ENCODE results near the gene TIMP3. TPM values are rescaled to one million over a fixed set of nuclear protein-coding genes. Genes with fewer than 3 reads are reported as not detected.

Gene TIMP3
- total RNA-seq, 1 experiment from 2014 or later, result 3.3 TPM

DNA sequence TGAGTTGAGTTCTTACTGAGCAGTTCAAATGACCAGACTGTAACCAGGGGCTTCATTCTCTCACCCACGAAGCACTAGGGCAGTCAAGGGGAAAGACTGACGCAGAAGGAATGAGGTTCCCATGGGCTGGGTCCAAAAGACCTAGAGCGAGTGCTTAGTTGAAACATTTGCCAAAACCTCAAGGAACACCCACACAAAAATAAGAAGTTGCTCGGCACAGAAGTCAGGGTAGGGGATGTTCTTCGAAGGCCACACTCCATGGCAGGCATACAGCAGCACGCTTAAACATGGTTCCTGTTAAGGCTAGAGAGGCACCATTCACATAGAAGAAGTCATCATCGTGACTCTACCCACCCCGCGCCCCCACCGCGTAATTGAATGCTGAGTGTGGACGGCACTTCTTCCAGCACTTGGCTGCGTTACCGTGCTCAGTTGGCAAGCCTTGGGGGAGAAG is 52.9 kb downstream of the TIMP3 start:
- Mint-ChIP-seq H3K27ac (no peak overlapping the region), H3K27me3 (ENCODE audit: low read depth) (no peaks in the 10 kb centered on the region), H3K4me3 (no peak overlapping the region), H3K9me3 (no peaks in the 10 kb centered on the region), H3K36me3 (no peaks in the 10 kb centered on the region), H3K4me1 (0 out of 2 replicates have a peak, but pooled peaks cover 2% of the 10 kb centered on the region)
- TF ChIP-seq GTF2I (CRISPR knock-in tag; conservative IDR thresholded peaks at IDR 0.05) (no peak), TEAD1 (CRISPR knock-in tag; IDR thresholded peaks at IDR 0.05) (no peak), CREM (CRISPR knock-in tag; IDR thresholded peaks at IDR 0.05) (no peak), ESRRA (CRISPR knock-in tag; IDR thresholded peaks at IDR 0.05; ENCODE audit: borderline replicate concordance) (no peak), PRRX2 (CRISPR knock-in tag; IDR thresholded peaks at IDR 0.05) (no peak), EMX1 (CRISPR knock-in tag; IDR thresholded peaks at IDR 0.05) (no peak), SMAD4 (CRISPR knock-in tag; IDR thresholded peaks at IDR 0.05) (no peak), TP53 (CRISPR knock-in tag; IDR thresholded peaks at IDR 0.05) (no peak), NFATC4 (CRISPR knock-in tag; IDR thresholded peaks at IDR 0.05) (no peak), OVOL2 (CRISPR knock-in tag; IDR thresholded peaks at IDR 0.05; ENCODE audit: borderline replicate concordance) (no peak)
- TF ChIP-seq, protein P1, sequence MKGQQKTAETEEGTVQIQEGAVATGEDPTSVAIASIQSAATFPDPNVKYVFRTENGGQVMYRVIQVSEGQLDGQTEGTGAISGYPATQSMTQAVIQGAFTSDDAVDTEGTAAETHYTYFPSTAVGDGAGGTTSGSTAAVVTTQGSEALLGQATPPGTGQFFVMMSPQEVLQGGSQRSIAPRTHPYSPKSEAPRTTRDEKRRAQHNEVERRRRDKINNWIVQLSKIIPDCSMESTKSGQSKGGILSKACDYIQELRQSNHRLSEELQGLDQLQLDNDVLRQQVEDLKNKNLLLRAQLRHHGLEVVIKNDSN (CRISPR knock-in tag; IDR thresholded peaks at IDR 0.05), result no peak
- TF ChIP-seq, protein P2, sequence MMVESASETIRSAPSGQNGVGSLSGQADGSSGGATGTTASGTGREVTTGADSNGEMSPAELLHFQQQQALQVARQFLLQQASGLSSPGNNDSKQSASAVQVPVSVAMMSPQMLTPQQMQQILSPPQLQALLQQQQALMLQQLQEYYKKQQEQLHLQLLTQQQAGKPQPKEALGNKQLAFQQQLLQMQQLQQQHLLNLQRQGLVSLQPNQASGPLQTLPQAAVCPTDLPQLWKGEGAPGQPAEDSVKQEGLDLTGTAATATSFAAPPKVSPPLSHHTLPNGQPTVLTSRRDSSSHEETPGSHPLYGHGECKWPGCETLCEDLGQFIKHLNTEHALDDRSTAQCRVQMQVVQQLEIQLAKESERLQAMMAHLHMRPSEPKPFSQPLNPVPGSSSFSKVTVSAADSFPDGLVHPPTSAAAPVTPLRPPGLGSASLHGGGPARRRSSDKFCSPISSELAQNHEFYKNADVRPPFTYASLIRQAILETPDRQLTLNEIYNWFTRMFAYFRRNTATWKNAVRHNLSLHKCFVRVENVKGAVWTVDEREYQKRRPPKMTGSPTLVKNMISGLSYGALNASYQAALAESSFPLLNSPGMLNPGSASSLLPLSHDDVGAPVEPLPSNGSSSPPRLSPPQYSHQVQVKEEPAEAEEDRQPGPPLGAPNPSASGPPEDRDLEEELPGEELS (CRISPR knock-in tag; IDR thresholded peaks at IDR 0.05), result no peak
- TF ChIP-seq, protein P3, sequence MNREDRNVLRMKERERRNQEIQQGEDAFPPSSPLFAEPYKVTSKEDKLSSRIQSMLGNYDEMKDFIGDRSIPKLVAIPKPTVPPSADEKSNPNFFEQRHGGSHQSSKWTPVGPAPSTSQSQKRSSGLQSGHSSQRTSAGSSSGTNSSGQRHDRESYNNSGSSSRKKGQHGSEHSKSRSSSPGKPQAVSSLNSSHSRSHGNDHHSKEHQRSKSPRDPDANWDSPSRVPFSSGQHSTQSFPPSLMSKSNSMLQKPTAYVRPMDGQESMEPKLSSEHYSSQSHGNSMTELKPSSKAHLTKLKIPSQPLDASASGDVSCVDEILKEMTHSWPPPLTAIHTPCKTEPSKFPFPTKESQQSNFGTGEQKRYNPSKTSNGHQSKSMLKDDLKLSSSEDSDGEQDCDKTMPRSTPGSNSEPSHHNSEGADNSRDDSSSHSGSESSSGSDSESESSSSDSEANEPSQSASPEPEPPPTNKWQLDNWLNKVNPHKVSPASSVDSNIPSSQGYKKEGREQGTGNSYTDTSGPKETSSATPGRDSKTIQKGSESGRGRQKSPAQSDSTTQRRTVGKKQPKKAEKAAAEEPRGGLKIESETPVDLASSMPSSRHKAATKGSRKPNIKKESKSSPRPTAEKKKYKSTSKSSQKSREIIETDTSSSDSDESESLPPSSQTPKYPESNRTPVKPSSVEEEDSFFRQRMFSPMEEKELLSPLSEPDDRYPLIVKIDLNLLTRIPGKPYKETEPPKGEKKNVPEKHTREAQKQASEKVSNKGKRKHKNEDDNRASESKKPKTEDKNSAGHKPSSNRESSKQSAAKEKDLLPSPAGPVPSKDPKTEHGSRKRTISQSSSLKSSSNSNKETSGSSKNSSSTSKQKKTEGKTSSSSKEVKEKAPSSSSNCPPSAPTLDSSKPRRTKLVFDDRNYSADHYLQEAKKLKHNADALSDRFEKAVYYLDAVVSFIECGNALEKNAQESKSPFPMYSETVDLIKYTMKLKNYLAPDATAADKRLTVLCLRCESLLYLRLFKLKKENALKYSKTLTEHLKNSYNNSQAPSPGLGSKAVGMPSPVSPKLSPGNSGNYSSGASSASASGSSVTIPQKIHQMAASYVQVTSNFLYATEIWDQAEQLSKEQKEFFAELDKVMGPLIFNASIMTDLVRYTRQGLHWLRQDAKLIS (CRISPR knock-in tag; IDR thresholded peaks at IDR 0.05; ENCODE audit: borderline replicate concordance), result no peak
- TF ChIP-seq, protein P4, sequence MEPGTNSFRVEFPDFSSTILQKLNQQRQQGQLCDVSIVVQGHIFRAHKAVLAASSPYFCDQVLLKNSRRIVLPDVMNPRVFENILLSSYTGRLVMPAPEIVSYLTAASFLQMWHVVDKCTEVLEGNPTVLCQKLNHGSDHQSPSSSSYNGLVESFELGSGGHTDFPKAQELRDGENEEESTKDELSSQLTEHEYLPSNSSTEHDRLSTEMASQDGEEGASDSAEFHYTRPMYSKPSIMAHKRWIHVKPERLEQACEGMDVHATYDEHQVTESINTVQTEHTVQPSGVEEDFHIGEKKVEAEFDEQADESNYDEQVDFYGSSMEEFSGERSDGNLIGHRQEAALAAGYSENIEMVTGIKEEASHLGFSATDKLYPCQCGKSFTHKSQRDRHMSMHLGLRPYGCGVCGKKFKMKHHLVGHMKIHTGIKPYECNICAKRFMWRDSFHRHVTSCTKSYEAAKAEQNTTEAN (CRISPR knock-in tag; IDR thresholded peaks at IDR 0.05), result no peak
- ATAC-seq, result no peak
- ChIA-PET POLR2A (interaction anchor here (0.5 kb wide), 1 partner anchor 32 kb away, joined by 3 read pairs; no protein-coding TSS in a partner anchor), CTCF (no interaction called here)
- no peak for DNase-seq (ENCODE audit: low spot score)

DNA sequence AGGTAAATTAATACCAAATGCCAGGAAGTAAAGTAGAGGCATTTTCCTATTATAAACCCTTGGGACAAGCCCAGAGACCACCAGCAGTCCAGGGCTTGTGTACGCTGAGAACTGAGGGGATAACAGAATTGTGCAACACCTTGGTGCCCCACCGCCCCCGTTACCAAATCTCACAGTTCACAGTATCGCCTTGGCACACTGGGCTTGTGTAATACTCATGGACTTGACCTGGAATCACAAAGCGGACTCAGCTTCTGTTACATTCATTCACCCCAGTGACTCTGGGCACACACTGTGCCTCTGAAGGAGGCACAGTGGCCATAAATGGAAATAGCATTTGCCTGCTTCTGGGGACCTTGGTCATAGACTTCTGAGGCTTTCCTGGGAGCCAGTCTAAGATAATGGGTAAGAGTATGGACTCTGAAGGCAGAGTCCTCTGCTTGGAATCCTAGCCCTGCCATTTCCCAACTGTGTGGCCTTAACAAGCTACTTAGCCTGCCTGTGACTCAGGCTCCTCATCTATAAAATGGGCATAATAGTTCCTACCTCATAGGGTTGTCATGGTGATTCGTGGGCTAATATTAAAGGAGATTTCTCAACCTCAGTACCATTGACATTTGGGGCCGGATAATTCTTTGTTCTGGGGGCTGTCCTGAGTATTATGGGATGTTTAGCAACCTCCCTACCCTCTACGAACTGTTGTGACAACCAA is 53.7 kb downstream of the TIMP3 start:
- no peak for ATAC-seq
- Mint-ChIP-seq H3K27me3 (ENCODE audit: low read depth) (no peaks in the 10 kb centered on the region), H3K9me3 (no peaks in the 10 kb centered on the region), H3K36me3 (no peaks in the 10 kb centered on the region), H3K27ac (no peak overlapping the region), H3K4me3 (no peak overlapping the region), H3K4me1 (0 out of 2 replicates have a peak, but pooled peaks cover 2% of the 10 kb centered on the region)
- no peak for DNase-seq (ENCODE audit: low spot score)
- TF ChIP-seq SOX15 (CRISPR knock-in tag; IDR thresholded peaks at IDR 0.05) (no peak), ZNF232 (CRISPR knock-in tag; IDR thresholded peaks at IDR 0.05) (no peak), HMGA2 (CRISPR knock-in tag; IDR thresholded peaks at IDR 0.05) (no peak), ESRRA (CRISPR knock-in tag; IDR thresholded peaks at IDR 0.05; ENCODE audit: borderline replicate concordance) (no peak)
- TF ChIP-seq, protein P5, sequence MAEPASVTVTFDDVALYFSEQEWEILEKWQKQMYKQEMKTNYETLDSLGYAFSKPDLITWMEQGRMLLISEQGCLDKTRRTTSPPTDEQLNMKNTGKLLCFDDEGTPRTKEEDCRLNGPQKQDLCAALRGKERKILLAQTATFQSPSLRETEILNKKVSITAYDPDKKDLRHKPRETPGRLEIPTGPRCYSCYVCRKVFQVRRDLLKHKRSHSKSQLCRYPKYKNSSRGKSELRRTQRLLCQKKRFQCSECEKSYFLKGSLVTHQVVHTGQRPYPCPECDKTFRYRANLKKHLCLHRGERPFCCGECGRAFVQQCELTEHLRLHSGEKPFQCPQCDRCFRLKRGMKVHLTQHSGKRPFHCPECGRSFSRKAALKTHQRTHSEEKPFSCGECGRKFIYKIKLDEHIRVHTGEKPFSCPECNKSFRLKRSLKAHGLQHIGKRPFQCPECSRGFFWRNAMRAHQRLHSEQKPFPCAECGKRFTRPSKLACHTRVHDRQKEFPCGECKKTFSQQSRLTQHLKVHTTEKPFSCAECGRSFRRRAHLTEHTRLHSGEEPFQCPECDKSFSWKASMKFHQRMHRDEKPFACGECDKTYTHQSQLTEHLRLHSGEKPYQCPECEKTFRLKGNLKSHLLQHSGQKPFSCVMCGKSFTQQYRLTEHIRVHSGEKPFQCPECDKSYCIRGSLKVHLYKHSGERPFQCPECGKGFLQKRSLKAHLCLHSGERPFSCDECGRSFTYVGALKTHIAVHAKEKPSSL (CRISPR knock-in tag; conservative IDR thresholded peaks at IDR 0.05), result no peak
- POLR2A ChIA-PET, result interaction anchor here (0.5 kb wide), 1 partner anchor 33 kb away, joined by 3 read pairs; no protein-coding TSS in a partner anchor
- CTCF ChIA-PET, result no interaction called here
